H1 (cell line): Measurements from ENCODE around the gene CGREF1. TPM values are rescaled to one million over a fixed set of nuclear protein-coding genes. Genes with fewer than 3 reads are reported as not detected.

Experiments used
- CHD7 ChIP-seq: fragments of 300-600 bp; sonication (generic); IDR thresholded peaks from 2 replicates; pipeline ENCODE4 v1.7.1; 2012; ENCODE audit warnings: low read length, moderate library complexity, mild to moderate bottlenecking, inconsistent platforms; ENCODE audit not compliant: insufficient replicate concordance
- EP300 ChIP-seq, 2 experiments: IDR thresholded peaks; 1 replicate in 1 of 2; 2 replicates in 1 of 2; pipeline ENCODE4 v1.6.1; 2011 to 2012; ENCODE audit warnings: low read depth in 2 of 2, low read length in 2 of 2, mild to moderate bottlenecking in 2 of 2, borderline replicate concordance in 1 of 2, inconsistent platforms in 1 of 2, moderate library complexity in 1 of 2
- JUND ChIP-seq: IDR thresholded peaks from 2 replicates; pipeline ENCODE4 v1.6.1; 2011; ENCODE audit warnings: mild to moderate bottlenecking, improper control_type of control experiment, low read length
- NANOG ChIP-seq: IDR thresholded peaks from 2 replicates; pipeline ENCODE4 v1.6.1; 2011; ENCODE audit warnings: low read length, low read depth, mild to moderate bottlenecking, inconsistent platforms; ENCODE audit not compliant: insufficient read depth, poor library complexity, severe bottlenecking
- SP1 ChIP-seq: IDR thresholded peaks from 2 replicates; pipeline ENCODE4 v1.6.1; 2011; ENCODE audit warnings: low read depth, low read length
- YY1 ChIP-seq: IDR thresholded peaks from 2 replicates; pipeline ENCODE4 v1.6.1; 2011; ENCODE audit warnings: low read depth, mild to moderate bottlenecking, low read length
- polyA plus RNA-seq, 7 experiments: library from polyadenylated mRNA; depleted of rRNA in 3 of 7; stranded (reverse) in 5 of 7; unstranded in 2 of 7; fragments of >200 nt in 5 of 7; fragments of 200-250 nt in 2 of 7; gene quantifications; 1 replicate in 5 of 7; 2 replicates in 1 of 7; 4 replicates in 1 of 7; pipeline versions ENCODE4 v1.2.1 to v1.2.3, GENCODE V29; 2011 to 2013; ENCODE audit warnings: missing spikeins in 2 of 7, mixed read lengths in 2 of 7
- total RNA-seq: library from RNA; stranded (reverse); fragmentation: NEBNext Ultra II Directional; extraction: Animal tissue kit (Norgen Biotek cat#: 25700); gene quantifications from 2 replicates; pipeline ENCODE4 v1.2.1, GENCODE V29; 2021

CGREF1 gene
- total and polyA plus RNA-seq, 2 of the 8 experiments (the other 6 are each of a cell fraction or from before 2014, with no cell fraction given) = 2.5 to 3.4 TPM

- TF ChIP-seq CHD7 = no peak
- no peak for TF ChIP-seq NANOG
- TF ChIP-seq SP1 = no peak
- TF ChIP-seq YY1 = no peak
- TF ChIP-seq EP300 (IDR thresholded peaks at IDR 0.05; ENCODE audit: borderline replicate concordance in 1 of 2, low read depth in 2 of 2, low read length in 2 of 2) = no peak
- TF ChIP-seq JUND = no peak
Measured at GRCh38 chr2:27077231-27077630, 41.7 kb downstream of the CGREF1 start (continued).
